Breast epithelium (tissue), 3 donors: ENCODE measurements around the gene CHCHD6.

ENCODE experiments used
- POLR2AphosphoS5 ChIP-seq, 3 donors: sonication (generic); formaldehyde crosslinking; IDR thresholded peaks; one replicate each; pipeline ENCODE4 v1.6.1; 2017; ENCODE audit warnings: antibody characterized with exemption in 3 of 3
- TF ChIP-seq, protein P1 (sequence below), 3 donors: fragments of 450-650 bp; IDR thresholded peaks; one replicate each; pipeline ENCODE4 v1.5.1; 2016 to 2017; ENCODE audit warnings: antibody characterized with exemption in 3 of 3, mild to moderate bottlenecking in 3 of 3, moderate library complexity in 3 of 3

- TF ChIP-seq, protein P1, sequence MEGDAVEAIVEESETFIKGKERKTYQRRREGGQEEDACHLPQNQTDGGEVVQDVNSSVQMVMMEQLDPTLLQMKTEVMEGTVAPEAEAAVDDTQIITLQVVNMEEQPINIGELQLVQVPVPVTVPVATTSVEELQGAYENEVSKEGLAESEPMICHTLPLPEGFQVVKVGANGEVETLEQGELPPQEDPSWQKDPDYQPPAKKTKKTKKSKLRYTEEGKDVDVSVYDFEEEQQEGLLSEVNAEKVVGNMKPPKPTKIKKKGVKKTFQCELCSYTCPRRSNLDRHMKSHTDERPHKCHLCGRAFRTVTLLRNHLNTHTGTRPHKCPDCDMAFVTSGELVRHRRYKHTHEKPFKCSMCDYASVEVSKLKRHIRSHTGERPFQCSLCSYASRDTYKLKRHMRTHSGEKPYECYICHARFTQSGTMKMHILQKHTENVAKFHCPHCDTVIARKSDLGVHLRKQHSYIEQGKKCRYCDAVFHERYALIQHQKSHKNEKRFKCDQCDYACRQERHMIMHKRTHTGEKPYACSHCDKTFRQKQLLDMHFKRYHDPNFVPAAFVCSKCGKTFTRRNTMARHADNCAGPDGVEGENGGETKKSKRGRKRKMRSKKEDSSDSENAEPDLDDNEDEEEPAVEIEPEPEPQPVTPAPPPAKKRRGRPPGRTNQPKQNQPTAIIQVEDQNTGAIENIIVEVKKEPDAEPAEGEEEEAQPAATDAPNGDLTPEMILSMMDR (IDR thresholded peaks at IDR 0.05) = no peak
- TF ChIP-seq POLR2AphosphoS5 (IDR thresholded peaks at IDR 0.05) = no peak
These were observed 242.4 kb downstream of the CHCHD6 start for GRCh38 chr3:126946405-126946804.
